Loucy (cell line): Measurements from ENCODE around the gene SIDT2.

Experiments
- H2AFZ ChIP-seq: fragments of 200-600 bp; sonication (generic); 2 replicates; pipeline ENCODE4 v1.6.0; 2016; ENCODE audit warnings: antibody characterized with exemption, mild to moderate bottlenecking, low read length, moderate library complexity
- H3F3A ChIP-seq: fragments of 200-600 bp; 2 replicates; pipeline ENCODE4 v1.6.0; 2016; ENCODE audit warnings: antibody characterized with exemption, low read depth, mild to moderate bottlenecking
- H3K27me3 ChIP-seq: fragments of 200-600 bp; sonication (generic); 2 replicates; pipeline ENCODE4 v1.6.1; 2014; ENCODE audit warnings: low read length, mild to moderate bottlenecking; ENCODE audit not compliant: insufficient read depth, poor library complexity, severe bottlenecking
- H3K36me3 ChIP-seq: fragments of 200-600 bp; sonication (generic); 2 replicates; pipeline ENCODE4 v1.6.1; 2016; ENCODE audit warnings: low read length; ENCODE audit not compliant: insufficient read depth
- H3K4me1 ChIP-seq: fragments of 200-600 bp; sonication (generic); 2 replicates; pipeline ENCODE4 v1.5.1; 2014; ENCODE audit warnings: low read length, mild to moderate bottlenecking; ENCODE audit not compliant: insufficient read depth, poor library complexity, severe bottlenecking
- H3K4me2 ChIP-seq: fragments of 200-600 bp; sonication (generic); 2 replicates; pipeline ENCODE4 v1.6.0; 2014; ENCODE audit warnings: antibody characterized with exemption, low read length, low read depth, mild to moderate bottlenecking; ENCODE audit not compliant: poor library complexity, severe bottlenecking
- H3K4me3 ChIP-seq: fragments of 200-600 bp; sonication (generic); 2 replicates; pipeline ENCODE4 v1.5.1; 2014; ENCODE audit warnings: low read length, mild to moderate bottlenecking, mixed read lengths; ENCODE audit not compliant: poor library complexity, severe bottlenecking
- H3K79me2 ChIP-seq: fragments of 200-600 bp; sonication (generic); 2 replicates; pipeline ENCODE4 v1.6.1; 2014; ENCODE audit warnings: low read length; ENCODE audit not compliant: insufficient read depth
- H3K9ac ChIP-seq: fragments of 200-600 bp; sonication (generic); 2 replicates; pipeline ENCODE4 v1.6.0; 2014; ENCODE audit warnings: mild to moderate bottlenecking, low read depth, low read length, moderate library complexity; ENCODE audit not compliant: poor library complexity, severe bottlenecking
- H3K9me2 ChIP-seq: fragments of 200-600 bp; sonication (generic); replicated peaks from 2 replicates; pipeline ENCODE4 v1.6.1; 2016; ENCODE audit warnings: low read depth, low read length, mixed read lengths
- H3K9me3 ChIP-seq: fragments of 200-600 bp; sonication (generic); 2 replicates; pipeline ENCODE4 v1.6.1; 2014; ENCODE audit warnings: mild to moderate bottlenecking, antibody characterized with exemption, low read length, low read depth; ENCODE audit not compliant: insufficient read depth
- H4K20me1 ChIP-seq: fragments of 200-600 bp; sonication (generic); 2 replicates; pipeline ENCODE4 v1.6.0; 2014; ENCODE audit warnings: antibody characterized with exemption, low read length, mild to moderate bottlenecking; ENCODE audit not compliant: insufficient read depth, poor library complexity, severe bottlenecking
- CTCF ChIP-seq: fragments of 200-600 bp; sonication (generic); conservative IDR thresholded peaks from 2 replicates; pipeline ENCODE4 v1.5.1; 2014; ENCODE audit warnings: mild to moderate bottlenecking, antibody characterized with exemption, low read length
- EZH2phosphoT487 ChIP-seq: fragments of 200-600 bp; IDR thresholded peaks from 2 replicates; pipeline ENCODE4 v1.6.1; 2018; ENCODE audit warnings: antibody characterized with exemption, mild to moderate bottlenecking, moderate library complexity, borderline replicate concordance

Gene SIDT2

GRCh38 chr11:117201658-117202305 is 23.2 kb downstream of the SIDT2 start:
- no peaks in the 10 kb centered on the region for H3K9me3 ChIP-seq
- no peak overlapping the region for H3K9ac ChIP-seq
- no peaks in the 10 kb centered on the region for H3K79me2 ChIP-seq
- H3K27me3 ChIP-seq, result no peaks in the 10 kb centered on the region
- H3K36me3 ChIP-seq, result peaks cover 10% of the 10 kb centered on the region; the same call in 1 of the 2 replicates
- no peak overlapping the region for H2AFZ ChIP-seq
- H3F3A ChIP-seq, result no peaks in the 10 kb centered on the region
- no peak overlapping the region for H3K4me3 ChIP-seq
- no peaks in the 10 kb centered on the region for H3K4me1 ChIP-seq
- no peaks in the 10 kb centered on the region for H3K9me2 ChIP-seq
- no peak overlapping the region for H3K4me2 ChIP-seq
- TF ChIP-seq EZH2phosphoT487 (no peak), CTCF (no peak)
- H4K20me1 ChIP-seq, result no peaks in the 10 kb centered on the region

GRCh38 chr11:117202386-117203068 is 24.0 kb downstream of the SIDT2 start:
- H3K9me2 ChIP-seq, result no peaks in the 10 kb centered on the region
- H3K4me2 ChIP-seq, result no peak overlapping the region
- TF ChIP-seq EZH2phosphoT487, result no peak
- no peak for TF ChIP-seq CTCF
- no peak overlapping the region for H3K9ac ChIP-seq
- H2AFZ ChIP-seq, result no peak overlapping the region
- peaks cover 10% of the 10 kb centered on the region; the same call in 1 of the 2 replicates for H3K36me3 ChIP-seq
- H4K20me1 ChIP-seq, result no peaks in the 10 kb centered on the region
- H3K4me3 ChIP-seq, result no peak overlapping the region
- no peaks in the 10 kb centered on the region for H3F3A ChIP-seq
- H3K27me3 ChIP-seq, result no peaks in the 10 kb centered on the region
- no peaks in the 10 kb centered on the region for H3K79me2 ChIP-seq
- H3K9me3 ChIP-seq, result no peaks in the 10 kb centered on the region
- no peaks in the 10 kb centered on the region for H3K4me1 ChIP-seq

GRCh38 chr11:117203069-117203407 is 24.5 kb downstream of the SIDT2 start:
- no peak overlapping the region for H3K9ac ChIP-seq
- no peaks in the 10 kb centered on the region for H3K4me1 ChIP-seq
- no peak overlapping the region for H3K4me2 ChIP-seq
- H3K27me3 ChIP-seq, result no peaks in the 10 kb centered on the region
- no peak overlapping the region for H2AFZ ChIP-seq
- H3K9me3 ChIP-seq, result no peaks in the 10 kb centered on the region
- no peaks in the 10 kb centered on the region for H4K20me1 ChIP-seq
- peaks cover 10% of the 10 kb centered on the region; the same call in 1 of the 2 replicates for H3K36me3 ChIP-seq
- H3K9me2 ChIP-seq, result no peaks in the 10 kb centered on the region
- H3F3A ChIP-seq, result no peaks in the 10 kb centered on the region
- H3K79me2 ChIP-seq, result no peaks in the 10 kb centered on the region
- TF ChIP-seq EZH2phosphoT487 (no peak), CTCF (no peak)
- H3K4me3 ChIP-seq, result no peak overlapping the region
